A549 (cell line): ENCODE results near the gene ERN1. TPM values are rescaled to one million over a fixed set of nuclear protein-coding genes. Genes with fewer than 3 reads are reported as not detected.

Experiments used
- ATAC-seq, 2 experiments: fragments of 200-7000 bp in 1 of 2; fragments of >200 bp in 1 of 2; cut with Nextera tagmentation in 1 of 2; cut with Tn5 transposase in 1 of 2; 3 replicates each; pipeline versions ENCODE4 v1.8.0 to v1.9.1; 2018 to 2020; ENCODE audit warnings: mild to moderate bottlenecking in 1 of 2, moderate library complexity in 1 of 2
- CTCF ChIA-PET: fragments of 300-600 bp; sonication (Branson Sonifier 250); formaldehyde crosslinking; extraction: SDS; loops from one replicate; lab custom pipeline; 2021; ENCODE audit warnings: antibody characterized with exemption, inconsistent platforms; lab: Yijun Ruan, JAX
- POLR2A ChIA-PET: fragments of 350-600 bp; formaldehyde crosslinking; extraction: SDS; loops from one replicate; lab custom pipeline; 2021; ENCODE audit warnings: antibody characterized with exemption, inconsistent platforms; lab: Yijun Ruan, JAX
- DNase-seq, 2 experiments: peaks; one replicate each; pipeline versions ENCODE4 v3.0.0 to v3.0.0-alpha.2; 2011 to 2016; ENCODE audit warnings: low read depth in 1 of 2, low spot score in 1 of 2
- FAIRE-seq: peaks from 2 replicates; lab custom pipeline; 2011; peaks lifted over from hg19 to GRCh38; lab: Jason Lieb, UNC
- H3K27ac ChIP-seq, 2 experiments: fragments of >200 bp; sonication (Bioruptor Twin); formaldehyde crosslinking; 3 replicates each; pipeline ENCODE4 v1.5.1; 2016 to 2017
- H3K4me1 ChIP-seq: fragments of >200 bp; sonication (Bioruptor Twin); formaldehyde crosslinking; 3 replicates; pipeline ENCODE4 v1.6.1; 2016
- H3K4me2 ChIP-seq: fragments of >200 bp; sonication (Bioruptor Twin); formaldehyde crosslinking; 3 replicates; pipeline ENCODE4 v1.6.1; 2016
- H3K4me3 ChIP-seq: fragments of >200 bp; sonication (Bioruptor Twin); formaldehyde crosslinking; 3 replicates; pipeline ENCODE4 v1.5.1; 2016
- H3K9me3 ChIP-seq: fragments of >200 bp; sonication (Bioruptor Twin); formaldehyde crosslinking; 3 replicates; pipeline ENCODE4 v1.6.1; 2016
- ATOH8 ChIP-seq: fragments of 250-450 bp; sonication (Bioruptor Pico); IDR thresholded peaks from 2 replicates; pipeline ENCODE4 v1.5.0; 2020; ENCODE audit warnings: low read depth, mild to moderate bottlenecking, moderate library complexity
- BCL3 ChIP-seq: fragments of >200 bp; sonication (Bioruptor Twin); formaldehyde crosslinking; IDR thresholded peaks from 3 replicates; pipeline ENCODE4 v1.6.1; 2016
- CEBPB ChIP-seq, 2 experiments: fragments of >200 bp in 1 of 2; sonication (Bioruptor Twin) in 1 of 2; formaldehyde crosslinking in 1 of 2; IDR thresholded peaks; 2 replicates each; pipeline ENCODE4 v1.6.1; 2012 to 2016
- CHD4 ChIP-seq: fragments of 200-600 bp; sonication (generic); IDR thresholded peaks from 2 replicates; pipeline ENCODE4 v1.6.1; 2016; ENCODE audit warnings: antibody characterized with exemption, mild to moderate bottlenecking, borderline replicate concordance
- CTCF ChIP-seq: fragments of >200 bp; sonication (Bioruptor Twin); formaldehyde crosslinking; IDR thresholded peaks from 3 replicates; pipeline ENCODE4 v1.5.1; 2016
- EHF ChIP-seq: fragments of 250-450 bp; sonication (Bioruptor Pico); IDR thresholded peaks from 2 replicates; pipeline ENCODE4 v1.5.0; 2020; ENCODE audit warnings: mild to moderate bottlenecking
- ELK1 ChIP-seq: fragments of 150-350 bp; IDR thresholded peaks from 2 replicates; pipeline ENCODE4 v1.6.1; 2014; ENCODE audit warnings: low read depth, mild to moderate bottlenecking, low read length
- EP300 ChIP-seq, 2 experiments: fragments of >200 bp; sonication (Bioruptor Twin); formaldehyde crosslinking; IDR thresholded peaks; 2 replicates in 1 of 2; 3 replicates in 1 of 2; pipeline ENCODE4 v1.6.1; 2016 to 2017
- ESRRA ChIP-seq: fragments of 150-350 bp; IDR thresholded peaks from 2 replicates; pipeline ENCODE4 v1.6.1; 2014; ENCODE audit warnings: mild to moderate bottlenecking, low read length, borderline replicate concordance
- FOSB ChIP-seq: fragments of 250-450 bp; sonication (Bioruptor Pico); IDR thresholded peaks from 2 replicates; pipeline ENCODE4 v1.5.0; 2020; ENCODE audit warnings: mild to moderate bottlenecking, moderate library complexity
- GATA3 ChIP-seq: IDR thresholded peaks from 2 replicates; pipeline ENCODE4 v1.6.1; 2012; ENCODE audit warnings: borderline replicate concordance
- HES2 ChIP-seq: fragments of >200 bp; sonication (Bioruptor Twin); formaldehyde crosslinking; IDR thresholded peaks from 2 replicates; pipeline ENCODE4 v1.6.1; 2016
- HMGXB4 ChIP-seq: fragments of 250-450 bp; sonication (Bioruptor Pico); IDR thresholded peaks from 2 replicates; pipeline ENCODE4 v1.5.0; 2021; ENCODE audit warnings: mild to moderate bottlenecking, moderate library complexity, borderline replicate concordance
- HOXA7 ChIP-seq: fragments of 250-450 bp; sonication (Bioruptor Pico); IDR thresholded peaks from 2 replicates; pipeline ENCODE4 v1.5.0; 2020; ENCODE audit warnings: mild to moderate bottlenecking, moderate library complexity
- HOXB13 ChIP-seq: fragments of 250-450 bp; sonication (Bioruptor Pico); IDR thresholded peaks from 2 replicates; pipeline ENCODE4 v1.5.0; 2020; ENCODE audit warnings: low read depth, mild to moderate bottlenecking, moderate library complexity
- HOXB5 ChIP-seq: fragments of 250-450 bp; sonication (Bioruptor Pico); IDR thresholded peaks from 2 replicates; pipeline ENCODE4 v1.5.0; 2020; ENCODE audit warnings: mild to moderate bottlenecking, moderate library complexity
- JUN ChIP-seq, 2 experiments: fragments of >200 bp; sonication (Bioruptor Twin); formaldehyde crosslinking; IDR thresholded peaks; 2 replicates in 1 of 2; 3 replicates in 1 of 2; pipeline ENCODE4 v1.6.1; 2016 to 2017
- KDM1A ChIP-seq: fragments of 200-600 bp; sonication (generic); IDR thresholded peaks from 2 replicates; pipeline ENCODE4 v1.6.1; 2016; ENCODE audit warnings: low read depth, mild to moderate bottlenecking
- MAX ChIP-seq: IDR thresholded peaks from 2 replicates; pipeline ENCODE4 v1.6.1; 2012
- NPAS2 ChIP-seq: fragments of 250-450 bp; sonication (Bioruptor Pico); IDR thresholded peaks from 2 replicates; pipeline ENCODE4 v1.8.0; 2022; ENCODE audit warnings: mild to moderate bottlenecking, moderate library complexity, borderline replicate concordance
- PBX3 ChIP-seq: IDR thresholded peaks from 2 replicates; pipeline ENCODE4 v1.6.1; 2012
- POLR2A ChIP-seq: IDR thresholded peaks from 2 replicates; pipeline ENCODE4 v1.6.1; 2012; ENCODE audit warnings: mild to moderate bottlenecking, low read length
- POLR2AphosphoS2 ChIP-seq: conservative IDR thresholded peaks from 2 replicates; pipeline ENCODE4 v1.6.1; 2012; ENCODE audit warnings: low read length, improper control_type of control experiment, inconsistent platforms
- RARB ChIP-seq: fragments of 250-450 bp; sonication (Bioruptor Pico); IDR thresholded peaks from 2 replicates; pipeline ENCODE4 v1.8.0; 2021; ENCODE audit warnings: mild to moderate bottlenecking, moderate library complexity
- SREBF2 ChIP-seq: fragments of 450-650 bp; IDR thresholded peaks from 2 replicates; pipeline ENCODE4 v1.6.1; 2014; ENCODE audit warnings: mild to moderate bottlenecking, moderate library complexity
- TP53 ChIP-seq: fragments of 250-450 bp; sonication (Bioruptor Pico); IDR thresholded peaks from 2 replicates; pipeline ENCODE4 v1.5.0; 2021; ENCODE audit warnings: mild to moderate bottlenecking, moderate library complexity
- ZC3H11A ChIP-seq: fragments of 450-650 bp; IDR thresholded peaks from 2 replicates; pipeline ENCODE4 v1.6.1; 2014; ENCODE audit warnings: antibody characterized with exemption, mild to moderate bottlenecking
- WGBS: methylation state at CpG from one replicate; pipeline ENCODE4 v1.1.6; 2017; ENCODE audit errors: missing lambda C conversion rate; 5-methylcytosine and 5-hydroxymethylcytosine counted together
- polyA plus RNA-seq, 4 experiments: library from polyadenylated mRNA; depleted of rRNA in 3 of 4; stranded (reverse); fragments of >200 nt; fragmentation: RNase III in 1 of 4; extraction: RNeasy Plus Mini Kit Qiagen cat#74134 plus additional on column Dnase treatment in 1 of 4; gene quantifications; 2 replicates in 3 of 4; 3 replicates in 1 of 4; pipeline ENCODE4 v1.2.3, GENCODE V29; 2011 to 2017

The ERN1 gene
- polyA plus RNA-seq, 2 of the 4 experiments (the other 2 are of a cell fraction) = 4.1 to 19.8 TPM

GRCh38 chr17:64147110-64148016 is 17.4 kb upstream of the ERN1 start:
- WGBS = 31% methylated on average over 15 of the region's 15 CpGs
- TF ChIP-seq POLR2A = peak; percentile 68
- TF ChIP-seq JUN (IDR thresholded peaks at IDR 0.05) = peak; percentile 59 to 80
- peak; percentile 95 for TF ChIP-seq TP53 (CRISPR knock-in tag)
- TF ChIP-seq GATA3 = peak; percentile 70; the same call in 1 of the 2 replicates
- peak; percentile 77 for TF ChIP-seq POLR2AphosphoS2
- 0 out of 2 replicates have a peak, but pooled peaks have one; percentile 23 for TF ChIP-seq ESRRA
- 0 out of 2 replicates have a peak, but pooled peaks have one; percentile 20 for TF ChIP-seq HOXB13
- TF ChIP-seq FOSB (CRISPR knock-in tag) = peak; percentile 95
- TF ChIP-seq EP300 (IDR thresholded peaks at IDR 0.05) = peak in 1 of 2 experiments; percentile 33; a peak in 1 of 5 replicates
- TF ChIP-seq PBX3 = peak; percentile 91
- TF ChIP-seq CTCF = no peak
- peak; percentile 45 for TF ChIP-seq MAX
- TF ChIP-seq EHF (CRISPR knock-in tag) = no peak; the same call in 1 of the 2 replicates
- no peak for TF ChIP-seq ELK1
- peak; percentile 77; the same call in 2 of the 3 replicates for TF ChIP-seq BCL3
- no peak for TF ChIP-seq SREBF2
- TF ChIP-seq HMGXB4 = peak; percentile 82; the same call in 1 of the 2 replicates
- no peak for TF ChIP-seq HES2
- 0 out of 2 replicates have a peak, but pooled peaks have one; percentile 11 for TF ChIP-seq ATOH8
- TF ChIP-seq ZC3H11A = no peak
- TF ChIP-seq NPAS2 (CRISPR knock-in tag) = no peak
- TF ChIP-seq HOXA7 (CRISPR knock-in tag) = peak; percentile 93
- peak; percentile 84 for TF ChIP-seq RARB (CRISPR knock-in tag)
- no peak for TF ChIP-seq CHD4
- no peak for TF ChIP-seq KDM1A
- peak; percentile 81 to 96 for TF ChIP-seq CEBPB (IDR thresholded peaks at IDR 0.05)
- peak; percentile 50; the same call in 1 of the 2 replicates for TF ChIP-seq HOXB5
- TF ChIP-seq, all 56 proteins: peak for 18
- peak; percentile 1 to 8; a peak in 3 of 6 replicates for ATAC-seq
- Histone ChIP-seq H3K27ac (peak overlapping the region; percentile 93 to 98), H3K4me1 (peaks cover 27% of the 10 kb centered on the region; the same call in 2 of the 3 replicates), H3K4me2 (peak overlapping the region; percentile 91), H3K4me3 (peak overlapping the region; percentile 73), H3K9me3 (no peaks in the 10 kb centered on the region)
- ChIA-PET POLR2A (interaction anchor here (1.3 to 2.8 kb wide), 6 partner anchors 65 to 135 kb away, joined by 5 to 17 read pairs (median 8); no protein-coding TSS in a partner anchor), CTCF (interaction anchor here (1.0 to 9.5 kb wide), 10 partner anchors 15 to 236 kb away, joined by 3 to 105 read pairs (median 6); partner anchors contain the start of genes CSHL1 and ERN1)
- no peak for FAIRE-seq
- DNase-seq = peak; percentile 37 to 44
